HG02678 (cell line): ENCODE results near the gene CFAP119.
"Not testable (repeated sequence)": the region's sequence is repeated elsewhere in the genome, so short reads cannot be mapped to it uniquely, and the experiment has no call there.

Source experiments
- ATAC-seq: cut with Tn5 transposase; IDR thresholded peaks from one replicate; pipeline ENCODE4 v1.9.1; 2021; ENCODE audit warnings: mild to moderate bottlenecking, moderate library complexity; ENCODE audit not compliant: unreplicated experiment

The CFAP119 gene

GRCh38 chr16:30761928-30762902, at the start of gene CFAP119, which contains the start of gene RNF40:
TSS of gene CFAP119 (minus strand) at chr16:30762062. CDS start at chr16:30761748, 314 bp downstream.
TSS of gene RNF40 (plus strand) at chr16:30762322. CDS start at chr16:30762546, 224 bp downstream.
- peak; percentile 89 for ATAC-seq

GRCh38 chr16:30809675-30810074, 47.8 kb upstream of the CFAP119 start:
- ATAC-seq: not testable (repeated sequence)

- ATAC-seq: not testable (repeated sequence)
Measured at GRCh38 chr16:30808890-30809426, 47.1 kb upstream of the CFAP119 start.

DNA sequence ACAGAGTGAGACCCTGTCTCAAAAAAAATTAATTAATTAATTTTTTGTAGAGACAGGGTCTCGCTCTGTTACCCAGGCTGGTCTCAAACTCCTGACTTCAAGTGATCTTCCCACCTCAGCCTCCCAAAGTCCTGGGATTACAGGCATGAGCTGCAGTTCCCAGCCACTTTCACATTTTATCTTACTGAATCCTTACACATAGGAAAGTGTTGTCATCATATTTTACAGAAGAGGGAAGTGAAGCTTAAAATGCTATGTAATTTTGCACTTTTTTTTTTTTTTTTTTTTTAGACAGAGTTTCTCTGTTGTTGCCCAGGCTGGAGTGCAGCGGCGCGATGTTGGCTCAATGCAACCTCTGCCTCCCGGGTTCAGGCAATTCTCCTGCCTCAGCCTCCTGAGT, 46.3 kb upstream of the CFAP119 start:
- ATAC-seq: no peak

DNA sequence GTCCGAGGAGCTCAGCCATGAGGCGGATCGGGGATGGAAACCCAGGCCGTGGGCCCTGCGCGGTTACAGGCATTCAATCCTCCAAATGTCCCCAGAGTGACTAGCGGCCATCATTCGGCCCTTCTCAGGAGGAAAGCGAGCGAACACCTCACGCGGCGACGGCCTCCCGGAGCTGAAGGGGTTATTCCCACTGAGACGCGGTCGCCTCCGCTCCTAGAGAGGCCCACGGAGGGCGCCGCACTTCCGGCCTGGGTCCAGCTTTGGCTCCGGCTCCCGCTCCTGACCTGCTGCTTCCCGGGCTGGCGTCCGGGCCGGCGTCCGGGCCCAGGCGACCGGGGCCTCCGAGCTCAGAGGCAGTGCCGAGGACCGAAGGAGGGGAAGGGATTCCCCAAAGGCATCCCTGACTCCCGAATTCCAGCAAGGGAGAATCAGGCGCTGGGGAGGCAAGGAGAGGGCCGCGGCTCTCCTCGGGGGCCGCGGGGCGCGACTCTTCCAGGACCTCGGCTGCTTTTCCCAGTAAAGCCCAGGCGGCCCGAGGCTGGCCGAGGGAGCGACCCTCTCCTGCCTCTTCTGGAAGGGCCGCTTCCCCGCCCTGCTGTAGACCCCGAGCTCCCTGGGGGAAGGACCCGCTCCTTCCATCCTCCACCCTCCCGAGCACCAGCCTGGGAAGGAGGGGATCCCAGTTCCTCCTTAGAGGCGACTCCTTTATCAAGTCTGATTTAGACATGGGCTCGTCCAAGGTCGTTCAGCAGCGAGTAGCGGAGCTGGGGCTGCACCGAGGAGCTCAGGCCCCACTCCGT, 43.7 kb upstream of the CFAP119 start:
- ATAC-seq: peak; percentile 64

DNA sequence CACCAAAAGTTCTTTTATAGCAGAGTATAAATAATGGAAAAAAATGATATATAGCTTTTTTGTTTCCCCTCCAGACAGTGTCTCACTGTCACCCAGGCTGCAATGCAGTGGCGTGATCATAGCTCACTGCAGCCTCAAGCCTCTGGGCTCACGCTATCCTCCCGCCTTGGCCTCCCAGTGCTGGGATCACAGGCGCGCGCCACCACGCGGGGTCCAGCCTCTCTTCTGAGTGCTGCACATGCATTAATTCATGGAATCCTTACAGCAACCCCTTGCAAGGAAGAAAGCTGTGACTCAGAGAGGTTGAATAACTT, 43.2 kb upstream of the CFAP119 start:
- no peak for ATAC-seq

DNA sequence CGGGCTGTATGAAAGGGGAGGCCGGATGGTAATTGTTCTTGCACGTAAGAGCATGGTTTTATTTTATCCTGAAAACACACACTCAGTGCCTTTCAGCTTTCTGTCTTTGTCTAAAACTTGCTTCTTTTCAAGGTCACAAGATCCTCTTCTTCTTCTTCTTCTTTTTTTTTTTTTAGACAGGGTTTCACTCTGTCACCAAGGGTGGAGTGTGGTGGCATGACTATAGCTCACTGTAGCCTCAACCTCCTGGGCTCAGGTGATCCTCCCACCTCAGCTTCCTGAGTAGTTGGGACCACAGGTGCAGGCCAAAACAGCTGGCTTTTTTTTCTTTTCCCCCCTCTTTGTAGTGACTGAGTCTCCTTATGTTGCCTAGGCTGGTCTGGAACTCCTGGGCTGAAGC, 41.1 kb upstream of the CFAP119 start:
- ATAC-seq: no peak

GRCh38 chr16:30797670-30798309, 35.9 kb upstream of the CFAP119 start:
- no peak for ATAC-seq

DNA sequence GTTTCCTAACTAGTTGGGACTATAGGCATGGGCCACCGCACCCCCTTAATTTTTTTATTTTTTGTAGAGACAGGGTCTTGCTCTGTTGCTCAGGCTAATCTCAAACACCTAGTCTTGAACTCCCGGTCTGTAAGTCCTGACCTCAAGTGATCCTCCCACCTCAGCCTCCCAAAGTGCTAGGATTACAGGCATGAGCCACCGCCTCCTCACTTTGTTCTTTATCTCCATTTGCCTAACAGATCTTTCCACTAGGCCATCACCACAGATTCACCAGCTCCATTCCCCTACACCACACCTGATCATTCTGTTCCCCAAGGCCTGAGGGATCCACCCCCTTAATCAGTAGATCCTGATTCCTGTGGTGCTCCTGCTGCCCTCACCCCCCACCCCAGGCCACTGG, 32.8 kb upstream of the CFAP119 start:
- ATAC-seq: no peak

DNA sequence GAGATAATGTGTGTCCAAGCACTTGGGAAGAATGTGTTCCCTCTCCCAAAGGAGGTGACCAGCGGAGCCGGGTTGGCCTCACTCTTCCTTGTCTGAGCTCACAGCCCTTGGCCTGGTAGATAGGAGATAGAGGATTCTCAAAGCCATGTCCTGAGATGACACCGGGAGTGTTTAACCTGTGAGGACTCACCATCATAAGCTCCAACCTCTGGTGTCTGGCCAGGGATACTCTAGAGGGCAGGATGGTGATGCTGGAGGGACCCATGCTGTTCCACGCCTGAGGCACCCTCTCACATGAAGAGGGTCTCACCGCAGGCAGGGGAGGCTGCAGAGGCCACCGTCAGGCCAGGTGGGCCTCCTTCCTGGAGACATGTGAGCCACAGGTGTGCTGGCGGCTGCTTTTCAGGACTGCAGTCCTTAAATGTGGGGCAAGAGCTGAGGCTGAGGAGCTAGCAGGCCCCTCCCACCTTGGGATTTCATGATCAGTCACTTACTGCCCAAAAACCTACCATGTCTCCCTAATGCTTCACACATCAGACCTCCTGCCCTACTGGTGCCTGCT, 31.7 kb upstream of the CFAP119 start:
- no peak for ATAC-seq

DNA sequence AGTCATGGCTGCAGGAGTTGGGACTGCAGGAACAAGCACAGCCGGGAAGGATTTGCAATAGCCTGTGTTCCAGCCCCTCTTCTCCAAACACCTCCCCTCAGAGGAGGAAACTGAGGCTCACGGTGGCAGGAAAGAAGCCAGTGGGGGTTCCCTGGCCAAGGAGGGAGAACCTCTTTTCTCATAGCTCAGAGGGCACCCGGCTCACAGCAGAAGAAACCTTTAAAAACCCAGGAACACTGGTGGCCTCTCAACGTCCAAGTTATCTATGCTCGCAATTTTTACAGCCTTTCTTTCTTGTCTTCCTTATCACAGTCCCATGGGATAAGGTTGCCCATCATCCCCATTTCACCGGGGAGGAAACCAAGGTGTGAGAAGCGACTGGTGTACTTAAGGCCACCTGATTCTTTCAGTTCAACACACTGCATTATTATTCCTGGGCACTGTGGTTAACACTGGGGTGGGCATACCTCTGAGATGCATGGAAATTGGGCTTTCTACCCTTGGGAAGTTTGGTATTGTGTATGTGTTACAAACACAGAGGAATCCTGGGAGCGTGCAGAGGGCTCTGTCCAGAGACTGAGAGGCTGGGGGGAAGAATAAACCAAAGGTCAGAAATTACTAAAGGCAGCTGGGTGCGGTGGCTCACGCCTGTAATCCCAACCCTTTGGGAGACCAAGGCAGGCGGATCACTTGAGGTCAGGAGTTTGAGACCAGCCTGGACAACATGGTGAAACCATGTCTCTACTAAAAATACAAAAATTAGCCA, 25.9 kb upstream of the CFAP119 start:
- no peak for ATAC-seq

DNA sequence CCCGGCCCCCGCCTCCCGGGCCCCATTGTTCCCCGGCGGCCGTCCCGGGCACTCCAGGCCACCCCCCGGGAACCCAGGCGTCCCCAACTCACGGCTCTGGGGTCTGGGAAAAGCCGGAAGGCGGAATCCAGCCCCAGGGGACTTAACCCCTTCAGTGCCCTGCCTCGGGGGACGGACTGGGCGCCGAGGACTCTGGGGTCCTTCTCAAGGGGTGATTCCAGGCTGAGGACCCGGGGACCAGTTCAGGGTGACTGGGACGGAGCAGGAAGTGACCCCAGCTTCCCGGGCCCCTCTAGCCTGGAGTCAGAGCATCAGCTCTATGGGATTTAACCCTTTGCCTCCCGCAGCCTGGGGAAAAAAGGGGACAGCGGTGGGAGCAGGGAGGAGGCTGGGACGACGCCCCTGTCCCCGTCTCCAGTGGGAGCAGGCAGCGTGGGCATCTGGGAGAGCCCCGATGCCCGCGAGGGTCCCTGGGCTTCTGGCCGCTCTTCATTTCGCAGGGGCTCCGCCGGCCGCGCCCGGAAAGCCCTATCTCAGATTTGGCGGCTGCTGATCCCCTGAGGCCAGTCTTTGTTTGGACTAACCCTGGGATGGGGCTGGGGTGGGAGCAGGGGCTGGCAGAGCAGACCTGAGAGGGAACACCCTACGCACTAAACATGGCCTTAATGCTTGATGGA, 25.2 kb upstream of the CFAP119 start, which contains the start of gene ZNF629:
ZNF629 (minus strand) TSS at position 270 of the 677 bp plus-strand sequence. CDS start 2,723 bp downstream, outside the sequence.
- ATAC-seq: no peak

DNA sequence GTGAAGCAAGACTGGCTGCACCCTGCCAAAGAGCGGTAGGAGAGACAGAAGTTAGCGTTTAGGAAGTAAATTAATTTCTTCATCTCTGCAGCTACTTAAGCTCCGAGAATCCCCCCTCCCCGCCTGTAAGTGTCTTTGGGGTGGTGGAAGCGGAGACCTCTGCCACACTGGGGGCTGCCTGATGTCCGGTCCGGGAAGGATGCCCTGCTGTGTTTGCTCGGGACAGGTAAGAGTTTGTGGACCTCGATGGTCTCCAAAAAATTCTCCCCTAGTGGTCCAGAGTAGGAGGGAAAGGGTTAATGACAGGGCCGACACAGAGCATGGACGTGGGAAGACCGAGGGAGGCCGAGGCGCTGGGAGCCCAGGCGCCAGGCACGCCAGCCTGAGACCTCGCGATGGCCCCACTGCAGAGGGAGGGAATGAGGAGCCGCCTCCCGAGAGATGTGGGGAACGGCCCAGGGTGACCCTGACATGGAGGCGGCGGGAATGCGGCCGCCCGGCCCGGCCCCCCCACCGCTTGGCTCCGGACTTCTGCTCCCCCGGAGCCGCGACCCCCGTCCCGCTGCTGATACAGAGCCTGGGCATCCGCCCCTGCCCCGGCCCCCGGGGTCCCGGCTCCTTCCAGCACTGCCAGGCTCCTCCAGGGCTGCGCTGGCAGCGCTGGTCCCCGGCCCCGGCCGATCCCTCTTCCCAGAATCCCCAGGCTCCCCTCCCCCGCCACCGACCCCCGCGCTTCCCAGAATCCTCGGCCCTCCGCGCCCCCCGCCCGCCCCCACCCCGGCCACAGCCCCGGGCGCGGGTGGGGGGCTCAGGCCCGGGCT, 24.5 kb upstream of the CFAP119 start:
- no peak for ATAC-seq

DNA sequence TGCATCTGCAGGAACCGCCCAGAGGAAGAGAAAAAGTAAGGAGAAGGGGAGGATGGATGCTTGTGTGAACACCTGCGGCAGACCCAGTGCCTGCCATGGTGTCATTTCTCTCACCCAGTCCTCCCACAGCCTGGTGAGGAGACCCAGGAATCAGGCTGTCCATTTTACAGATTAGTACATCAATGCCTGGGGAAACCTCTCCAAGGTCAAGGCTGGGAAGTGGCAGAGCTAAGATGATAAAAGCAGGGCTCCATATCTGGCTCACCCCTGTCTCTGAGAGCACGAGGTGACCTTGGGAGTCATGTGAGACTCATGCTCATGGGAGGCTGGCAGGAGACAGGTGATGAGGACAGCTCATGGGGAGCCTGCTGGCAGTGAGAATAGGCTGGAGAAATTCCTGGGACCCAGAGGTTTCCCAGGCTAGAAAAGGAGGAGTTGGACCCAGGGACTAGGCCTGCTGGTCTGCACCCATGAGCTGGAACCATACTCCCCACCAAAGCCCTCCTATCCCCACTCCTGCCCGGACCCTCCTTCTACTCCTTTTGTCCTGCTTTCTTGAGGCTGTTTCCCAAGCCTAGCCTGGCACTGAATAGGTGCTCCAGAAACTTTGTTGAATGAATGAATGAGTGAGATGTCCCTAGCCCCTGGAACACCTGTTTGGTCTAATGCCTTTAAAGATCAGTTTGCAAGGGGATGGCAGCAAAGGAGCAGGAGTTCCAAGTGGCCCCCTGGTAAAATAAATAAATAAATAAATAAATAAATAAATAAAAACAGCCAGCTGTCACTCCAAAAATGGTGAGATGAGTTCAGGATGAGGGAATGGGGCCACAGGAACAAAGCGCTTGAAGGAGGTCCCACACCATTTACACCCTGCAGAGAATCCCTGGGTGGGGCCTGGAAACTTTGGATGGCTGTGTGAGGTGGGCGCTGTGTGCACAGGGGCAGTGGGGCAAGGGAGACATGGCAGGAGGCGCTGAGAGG, 23.6 kb upstream of the CFAP119 start:
- ATAC-seq: no peak

DNA sequence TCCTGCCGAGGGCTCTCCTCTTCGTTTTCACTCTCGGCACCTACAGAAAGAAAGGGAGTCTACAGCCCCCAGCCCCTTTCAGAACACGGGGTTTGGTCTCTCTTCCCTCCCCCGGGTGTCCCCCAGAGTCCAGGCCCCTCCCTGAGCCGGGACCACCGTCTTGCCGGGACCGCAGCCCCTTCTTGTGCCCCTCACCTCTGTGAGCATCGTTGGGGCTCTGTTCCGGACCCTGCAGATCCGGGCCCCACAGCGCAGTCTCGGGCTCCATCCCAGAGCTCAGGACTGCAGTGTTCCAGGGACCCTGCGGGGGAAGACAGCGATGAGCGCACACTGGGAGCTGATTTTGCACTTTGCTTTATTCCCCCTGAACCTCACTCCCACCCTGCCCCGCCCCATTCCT, 22.4 kb upstream of the CFAP119 start:
- no peak for ATAC-seq

GRCh38 chr16:30783280-30784109, 21.6 kb upstream of the CFAP119 start:
- ATAC-seq: no peak
